ENCODE measurements around the gene HS2ST1.
"Not testable (repeated sequence)": the region's sequence is repeated elsewhere in the genome, so short reads cannot be mapped to it uniquely, and the experiment has no call there.

Gene HS2ST1

GRCh38 chr1:86971778-86972177, 57.3 kb downstream of the HS2ST1 start:
- no peak for DNase-seq (ENCODE audit: low read depth)

GRCh38 chr1:86972262-86972661, 57.8 kb downstream of the HS2ST1 start:
- DNase-seq (ENCODE audit: low read depth): no peak

- no peak for DNase-seq (ENCODE audit: low read depth)
These were observed 61.6 kb downstream of the HS2ST1 start for GRCh38 chr1:86975993-86976550.

DNA sequence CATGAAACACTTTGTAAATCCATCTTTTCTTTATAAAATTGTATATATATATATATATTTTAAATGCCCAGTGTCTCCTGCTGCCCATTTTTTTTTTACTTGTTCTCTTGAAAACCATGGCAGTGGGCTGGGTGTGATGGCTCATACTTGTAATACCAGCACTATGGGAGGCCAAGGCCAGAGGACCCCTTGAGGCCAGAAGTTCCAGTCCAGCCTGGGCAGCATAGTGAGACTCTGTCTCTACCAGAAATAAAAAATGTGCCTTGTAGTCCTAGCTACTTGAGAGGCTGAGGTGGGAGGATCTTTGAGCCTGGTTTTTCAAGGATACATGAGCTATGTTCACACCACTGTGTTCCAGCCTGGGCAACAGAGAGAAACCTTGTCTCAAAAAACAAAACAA, 62.2 kb downstream of the HS2ST1 start:
- DNase-seq (ENCODE audit: low read depth): no peak

DNA sequence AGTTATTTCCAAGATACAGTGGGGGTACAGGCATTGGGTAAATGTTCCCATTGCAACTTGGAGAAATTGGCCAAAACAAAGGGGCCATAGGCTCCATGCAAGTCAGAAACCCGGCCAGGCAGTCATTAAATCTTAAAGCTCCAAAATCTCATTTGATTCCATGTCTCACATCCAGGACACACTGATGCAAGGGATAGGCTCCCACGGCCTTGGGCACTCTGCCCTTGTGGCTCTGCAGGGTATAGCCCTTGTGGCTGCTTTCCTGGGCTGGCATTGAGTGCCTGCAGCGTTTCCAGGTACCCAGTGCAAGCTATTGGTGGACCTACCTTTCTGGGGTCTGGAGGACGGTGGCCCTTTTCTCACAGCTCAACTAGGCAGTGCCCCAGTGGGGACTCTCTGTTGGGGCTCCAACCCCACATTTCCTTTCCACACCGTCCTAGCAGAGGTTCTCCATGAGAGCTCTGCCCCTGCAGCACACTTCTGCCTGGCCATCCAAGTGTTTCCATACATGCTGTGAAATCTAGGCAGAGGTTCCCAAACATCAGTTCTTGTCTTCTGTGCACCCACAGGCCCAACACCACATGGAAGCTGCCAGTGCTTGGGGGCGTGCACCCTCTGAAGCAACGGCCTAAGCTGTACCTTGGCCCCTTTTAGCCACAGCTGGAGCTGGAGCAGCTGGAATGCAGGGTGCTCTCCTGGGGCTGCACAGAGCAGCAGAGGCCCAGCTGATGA, 67.2 kb downstream of the HS2ST1 start:
- no peak for DNase-seq (ENCODE audit: low read depth)

DNA sequence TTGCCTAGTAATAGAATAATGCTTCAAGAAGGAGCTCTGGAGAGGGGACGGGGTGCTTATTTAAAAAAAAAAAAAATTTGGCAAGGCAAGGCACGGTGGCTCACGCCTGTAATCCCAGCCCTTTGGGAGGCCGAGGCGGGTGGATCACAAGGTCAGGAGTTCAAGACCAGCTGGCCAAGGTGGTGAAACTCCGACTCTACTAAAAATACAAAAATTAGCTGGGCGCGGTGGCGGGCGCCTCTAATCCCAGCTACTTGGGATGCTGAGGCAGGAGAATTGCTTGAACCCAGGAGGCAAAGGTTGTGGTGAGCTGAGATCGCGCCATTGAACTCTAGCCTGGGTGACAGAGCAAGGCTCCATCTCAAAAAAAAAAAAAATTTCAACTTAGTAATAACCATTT, 69.2 kb downstream of the HS2ST1 start:
- DNase-seq (ENCODE audit: low read depth): not testable (repeated sequence)

DNA sequence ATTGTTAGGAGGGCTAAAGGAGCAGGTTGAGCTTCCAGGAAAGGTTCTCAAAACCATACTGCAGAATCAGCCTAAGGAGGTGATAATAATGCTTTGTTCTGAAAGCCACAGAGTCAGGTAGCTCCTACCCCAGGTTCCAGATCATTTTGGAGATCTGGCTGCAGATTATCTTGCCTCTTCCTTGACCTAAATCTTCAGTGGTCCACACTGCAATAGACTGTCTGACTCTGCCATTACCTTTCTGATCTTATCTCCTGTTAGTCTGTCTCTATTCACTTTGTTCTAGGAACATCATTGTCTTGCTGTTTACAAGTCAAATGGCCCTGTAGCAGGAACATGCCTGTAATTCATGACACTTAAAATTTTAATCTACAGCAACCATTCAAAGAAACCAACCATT, 73.0 kb downstream of the HS2ST1 start:
- no peak for DNase-seq (ENCODE audit: low read depth)

DNA sequence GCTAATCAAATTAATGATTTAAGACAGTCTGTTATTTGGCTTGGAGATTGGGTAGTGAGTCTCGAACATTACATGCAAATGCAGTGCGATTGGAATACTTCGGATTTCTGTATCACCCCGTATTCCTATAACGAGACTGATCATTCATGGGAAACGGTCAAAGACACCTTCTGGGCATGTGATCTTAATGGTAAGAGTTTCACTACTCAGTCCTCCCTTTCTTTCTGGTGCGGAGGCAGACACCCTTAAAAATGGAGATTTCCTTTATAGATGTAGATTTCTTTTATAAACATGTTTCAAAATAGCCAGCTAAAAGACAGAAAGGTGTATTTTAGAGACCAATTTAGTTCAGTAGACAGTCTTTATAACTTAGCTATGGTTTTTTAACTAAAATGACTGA, 74.4 kb downstream of the HS2ST1 start:
- DNase-seq (ENCODE audit: low read depth): no peak

DNA sequence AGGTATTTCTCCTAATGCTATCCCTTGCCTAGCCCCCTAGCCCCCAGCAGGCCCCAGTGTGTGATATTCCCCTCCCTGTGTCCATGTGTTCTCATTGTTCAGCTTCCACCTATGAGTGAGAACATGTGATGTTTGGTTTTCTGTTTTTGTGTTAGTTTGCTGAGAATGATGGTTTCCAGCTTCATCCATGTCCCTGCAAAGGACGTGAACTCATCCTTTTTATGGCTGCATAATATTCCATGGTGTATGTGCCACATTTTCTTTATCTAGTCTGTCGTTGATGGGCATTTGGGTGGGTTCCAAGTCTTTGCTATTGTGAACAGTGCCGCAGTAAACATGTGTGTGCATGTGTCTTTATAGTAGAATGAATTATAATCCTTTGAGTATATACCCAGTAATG, 75.3 kb downstream of the HS2ST1 start:
- not testable (repeated sequence) for DNase-seq (ENCODE audit: low read depth)

DNA sequence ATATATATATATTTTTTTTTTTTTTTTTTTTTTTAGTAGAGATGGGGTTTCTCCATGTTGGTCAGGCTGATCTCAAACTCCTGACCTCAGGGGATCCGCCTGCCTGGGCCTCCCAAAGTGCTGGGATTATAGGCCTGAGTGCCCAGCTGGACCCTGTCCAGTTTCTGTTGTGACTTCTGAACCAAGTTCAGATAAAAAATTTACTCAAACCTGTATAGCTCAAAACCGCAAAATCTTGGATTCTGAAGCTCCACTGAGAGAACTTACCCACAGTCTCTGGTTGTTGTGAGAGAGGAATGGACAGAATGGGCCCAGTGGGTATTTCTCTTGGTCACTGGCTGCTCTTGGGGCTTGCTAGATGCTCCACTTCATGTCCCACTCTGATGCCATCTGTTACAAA, 76.4 kb downstream of the HS2ST1 start:
- DNase-seq (ENCODE audit: low read depth): no peak

- no peak for DNase-seq (ENCODE audit: low read depth)
These were observed 77.2 kb downstream of the HS2ST1 start for GRCh38 chr1:86991549-86992186.

- no peak for DNase-seq (ENCODE audit: low read depth)
These were observed 78.4 kb downstream of the HS2ST1 start for GRCh38 chr1:86992861-86993260.

DNA sequence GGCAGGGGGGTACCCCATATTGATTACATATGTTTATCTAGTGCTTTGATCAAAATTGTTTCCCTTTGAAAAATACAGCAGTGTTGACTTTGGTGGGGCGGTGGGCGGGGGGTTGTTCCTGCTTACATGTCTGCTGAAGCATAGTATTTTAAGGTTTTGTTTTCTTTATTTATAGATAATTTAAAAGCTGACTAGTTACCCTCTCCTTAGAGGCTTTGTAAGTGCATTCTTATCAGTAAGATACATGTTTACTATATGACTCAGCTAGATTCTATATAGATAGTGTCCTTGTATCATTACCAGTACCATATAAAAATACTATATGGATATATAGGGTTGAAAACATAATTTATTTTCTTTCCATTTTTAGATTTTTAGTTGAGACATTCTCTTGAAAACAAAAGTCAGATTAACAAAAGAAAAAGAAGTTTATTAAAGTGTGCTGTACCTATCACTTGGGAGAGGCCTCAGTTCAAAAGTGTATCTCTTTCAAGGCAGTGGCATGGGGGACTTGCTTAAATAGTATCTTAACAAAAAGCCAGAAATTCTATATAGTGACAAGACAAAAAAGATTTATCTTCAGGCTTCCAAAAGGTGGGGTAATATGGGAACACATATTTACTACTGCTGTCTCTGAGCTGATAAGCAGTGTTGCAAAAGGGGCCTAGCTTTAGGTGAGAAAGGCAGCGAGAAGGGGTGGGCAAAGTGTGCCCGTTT, 79.0 kb downstream of the HS2ST1 start:
- DNase-seq (ENCODE audit: low read depth): peak; percentile 5

DNA sequence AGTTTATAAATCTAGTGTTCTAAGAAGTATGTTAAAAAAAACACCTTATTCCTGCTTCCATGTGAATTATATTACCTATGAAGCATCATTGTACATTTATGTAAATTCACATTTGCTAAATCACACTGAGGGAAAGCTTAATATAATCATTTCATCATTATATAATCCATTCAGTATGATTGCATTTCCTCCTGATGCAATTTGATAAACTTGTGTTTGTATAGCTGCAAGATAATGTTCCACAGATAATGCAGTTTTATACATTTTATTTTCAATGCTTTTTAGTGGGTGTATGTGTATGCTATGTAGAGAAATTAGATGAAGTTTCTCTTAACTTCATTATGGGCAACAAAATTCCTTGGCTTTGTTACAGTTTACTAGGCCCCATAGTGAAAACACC, 79.6 kb downstream of the HS2ST1 start:
- DNase-seq (ENCODE audit: low read depth): no peak

- DNase-seq (ENCODE audit: low read depth): no peak
These were observed 83.1 kb downstream of the HS2ST1 start for GRCh38 chr1:86997538-86997937.

DNA sequence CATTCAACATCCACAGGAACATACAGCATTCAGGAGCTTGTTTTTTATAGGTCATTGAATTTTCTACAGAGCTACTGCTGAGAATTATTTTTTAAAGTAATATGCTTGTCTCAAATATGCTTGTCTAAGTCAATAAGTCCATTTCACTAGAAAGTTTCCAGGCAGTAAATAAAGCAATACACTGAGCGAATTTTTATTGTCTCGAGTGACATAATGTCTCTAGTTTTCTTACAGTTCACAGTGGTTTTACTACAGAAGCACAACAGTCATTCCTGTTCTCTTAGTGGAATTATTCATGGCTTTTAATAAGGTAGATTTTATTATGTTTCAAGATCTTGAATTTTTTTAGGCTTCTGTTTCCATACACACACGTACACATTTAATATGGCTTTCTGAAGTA, 83.8 kb downstream of the HS2ST1 start:
- no peak for DNase-seq (ENCODE audit: low read depth)

- no peak for DNase-seq (ENCODE audit: low read depth)
These were observed 84.3 kb downstream of the HS2ST1 start for GRCh38 chr1:86998727-86999126.

DNA sequence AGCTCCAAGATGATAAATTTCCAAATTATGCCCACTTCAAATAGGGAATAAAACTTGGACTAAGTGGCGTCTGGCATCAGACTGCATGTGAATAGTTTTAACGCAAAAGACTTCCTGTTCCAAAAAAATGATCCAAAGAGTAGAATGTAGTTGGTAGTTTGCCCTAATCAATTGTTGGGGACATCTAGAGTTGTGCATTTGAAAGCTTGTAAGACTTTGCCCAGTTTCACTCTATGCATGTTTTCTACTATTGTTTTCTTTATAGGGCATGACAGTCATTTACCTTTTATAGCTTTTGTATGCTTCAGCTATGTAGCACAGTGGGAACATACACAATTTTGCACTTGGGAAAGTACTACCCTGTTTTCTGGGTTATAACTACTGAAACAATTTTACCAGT, 86.0 kb downstream of the HS2ST1 start:
- DNase-seq (ENCODE audit: low read depth): no peak

- DNase-seq (ENCODE audit: low read depth): no peak
These were observed 90.4 kb downstream of the HS2ST1 start for GRCh38 chr1:87004857-87005256.

DNA sequence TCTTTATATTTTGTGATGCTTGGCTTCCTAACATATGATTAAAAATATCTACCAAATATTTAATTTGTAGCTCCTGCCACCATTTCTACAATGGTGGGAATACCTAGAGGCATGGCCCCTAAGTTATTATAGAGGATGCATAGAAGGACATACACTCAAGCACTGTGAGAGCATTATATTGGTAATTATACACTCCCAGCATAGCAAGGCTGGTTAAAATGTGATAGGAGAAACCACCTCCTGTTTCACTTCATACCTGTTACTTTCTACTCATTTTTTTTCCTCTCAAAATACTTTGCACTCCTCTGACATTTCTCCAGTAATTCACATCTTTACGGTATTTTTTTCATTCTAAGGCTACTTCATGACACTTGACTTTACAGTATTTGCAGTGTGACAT, 92.9 kb downstream of the HS2ST1 start:
- DNase-seq (ENCODE audit: low read depth): no peak

GRCh38 chr1:87013385-87013784, 99.0 kb downstream of the HS2ST1 start:
- DNase-seq (ENCODE audit: low read depth): not testable (repeated sequence)

GRCh38 chr1:87017998-87018672, 103.7 kb downstream of the HS2ST1 start:
- DNase-seq (ENCODE audit: low read depth): no peak
